ENCODE data around the gene PITX2.

Gene PITX2

GRCh38 chr4:110617075-110617640, 5.7 kb downstream of the PITX2 start:
- Histone ChIP-seq H3K9me3 (ENCODE audit: control insufficient read depth, insufficient read depth, low read depth, low read length) (no peaks in the 10 kb centered on the region), H3K4me1 (ENCODE audit: control insufficient read depth, insufficient read depth, low read length) (no peaks in the 10 kb centered on the region), H3K27ac (ENCODE audit: extremely low read depth, low read depth, low read length) (no peak overlapping the region), H3K4me3 (ENCODE audit: low read depth, low read length) (no peak overlapping the region), H3K36me3 (ENCODE audit: control insufficient read depth in 2 of 2, insufficient read depth in 1 of 2, low read length in 2 of 2) (peaks cover 0 to 45% of the 10 kb centered on the region in 2 experiments; a peak in 1 of 3 replicates)
- ChIA-PET POLR2A (interaction anchor here (0.6 kb wide), 1 partner anchor 83 kb away, joined by 6 read pairs; no protein-coding TSS in a partner anchor), CTCF (no interaction called here)
- TF ChIP-seq ZNF292 (tag by site-specific recombination; IDR thresholded peaks at IDR 0.05; ENCODE audit: borderline replicate concordance, low read depth): no peak
- TF ChIP-seq ZSCAN5A (tag by site-specific recombination; IDR thresholded peaks at IDR 0.05): no peak
- TF ChIP-seq ZBTB17 (tag by site-specific recombination; IDR thresholded peaks at IDR 0.05): no peak
- no peak for TF ChIP-seq ZNF704 (tag by site-specific recombination; IDR thresholded peaks at IDR 0.05)
- TF ChIP-seq BCL11A (tag by site-specific recombination; IDR thresholded peaks at IDR 0.05; ENCODE audit: low read depth): no peak
- TF ChIP-seq ZNF692 (tag by site-specific recombination; IDR thresholded peaks at IDR 0.05): no peak
- TF ChIP-seq ZNF248 (tag by site-specific recombination; IDR thresholded peaks at IDR 0.05): no peak
- no peak for TF ChIP-seq MZF1 (tag by site-specific recombination; IDR thresholded peaks at IDR 0.05; ENCODE audit: borderline replicate concordance)
- TF ChIP-seq ZNF792 (tag by site-specific recombination; IDR thresholded peaks at IDR 0.05): no peak
- TF ChIP-seq ZIC2 (tag by site-specific recombination; IDR thresholded peaks at IDR 0.05): no peak
- TF ChIP-seq ZBTB48 (tag by site-specific recombination; IDR thresholded peaks at IDR 0.05): no peak
- TF ChIP-seq INSM2 (tag by site-specific recombination; IDR thresholded peaks at IDR 0.05): no peak
- no peak for TF ChIP-seq ZBTB10 (tag by site-specific recombination; IDR thresholded peaks at IDR 0.05)
- TF ChIP-seq ZNF16 (tag by site-specific recombination; IDR thresholded peaks at IDR 0.05; ENCODE audit: low read depth): no peak

GRCh38 chr4:110616238-110617074, 6.4 kb downstream of the PITX2 start:
- no peak overlapping the region for H3K4me3 ChIP-seq (ENCODE audit: low read depth, low read length)
- H3K4me1 ChIP-seq (ENCODE audit: control insufficient read depth, insufficient read depth, low read length): no peaks in the 10 kb centered on the region
- ChIA-PET CTCF (interaction anchor here (0.8 kb wide), 1 partner anchor 26 kb away, joined by 3 read pairs; no protein-coding TSS in a partner anchor), POLR2A (interaction anchor here (0.6 kb wide), 1 partner anchor 82 kb away, joined by 6 read pairs; no protein-coding TSS in a partner anchor)
- peaks cover 0 to 43% of the 10 kb centered on the region in 2 experiments; a peak in 1 of 3 replicates for H3K36me3 ChIP-seq (ENCODE audit: control insufficient read depth in 2 of 2, insufficient read depth in 1 of 2, low read length in 2 of 2)
- H3K27ac ChIP-seq (ENCODE audit: extremely low read depth, low read depth, low read length): no peak overlapping the region
- no peaks in the 10 kb centered on the region for H3K9me3 ChIP-seq (ENCODE audit: control insufficient read depth, insufficient read depth, low read depth, low read length)
- TF ChIP-seq ZSCAN23 (tag by site-specific recombination; IDR thresholded peaks at IDR 0.05) (no peak), ZNF211 (tag by site-specific recombination; IDR thresholded peaks at IDR 0.05; ENCODE audit: low read depth) (no peak), ZNF202 (tag by site-specific recombination; IDR thresholded peaks at IDR 0.05; ENCODE audit: borderline replicate concordance) (no peak), ZNF248 (tag by site-specific recombination; IDR thresholded peaks at IDR 0.05) (no peak), PRDM6 (tag by site-specific recombination; IDR thresholded peaks at IDR 0.05) (no peak), ZNF585B (tag by site-specific recombination; IDR thresholded peaks at IDR 0.05) (no peak), INSM2 (tag by site-specific recombination; IDR thresholded peaks at IDR 0.05) (no peak), IKZF3 (tag by site-specific recombination; IDR thresholded peaks at IDR 0.05) (no peak)
